B cell (primary cell): ENCODE data around the gene RHOBTB3. TPM values are rescaled to one million over a fixed set of nuclear protein-coding genes. Genes with fewer than 3 reads are reported as not detected.

Experiments
- ATAC-seq: fragments of 200-7000 bp; cut with Tn5 transposase; one replicate; pipeline ENCODE4 v1.10.0; 2021; ENCODE audit warnings: low read depth, mild to moderate bottlenecking, moderate number of reproducible peaks, moderate library complexity
- CTCF ChIA-PET: fragments of 350-600 bp; sonication (Branson Sonifier 250); formaldehyde crosslinking; loops from one replicate; lab custom pipeline; 2021; ENCODE audit warnings: antibody characterized with exemption, inconsistent platforms; lab: Charles Lee
- POLR2A ChIA-PET: fragments of 350-600 bp; sonication (Branson Sonifier 250); formaldehyde crosslinking; loops from one replicate; lab custom pipeline; 2021; ENCODE audit warnings: antibody characterized with exemption; lab: Charles Lee
- DNase-seq: peaks from one replicate; pipeline ENCODE4 v3.0.0; 2013
- H2AFZ ChIP-seq: 2 replicates; pipeline ENCODE4 v1.6.1; 2012; ENCODE audit warnings: mild to moderate bottlenecking, low read depth, low read length; ENCODE audit not compliant: insufficient read depth, poor library complexity, severe bottlenecking
- H3K27ac ChIP-seq, 2 donors: 1 replicate in 1 of 2; 2 replicates in 1 of 2; pipeline ENCODE4 v1.5.1; 2012 to 2013; ENCODE audit warnings: low read length in 2 of 2, mild to moderate bottlenecking in 2 of 2, moderate library complexity in 1 of 2
- H3K27me3 ChIP-seq, 4 experiments: fragments of 200-600 bp in 1 of 4; sonication (generic) in 1 of 4; replicated peaks in 1 of 4; 1 replicate in 2 of 4; 2 replicates in 2 of 4; pipeline versions ENCODE4 v1.6.1 to v1.7.0; 2013 to 2016; ENCODE audit warnings: low read length in 3 of 4, mild to moderate bottlenecking in 2 of 4, mixed read lengths in 1 of 4, moderate library complexity in 1 of 4; ENCODE audit not compliant: insufficient read depth in 4 of 4, control insufficient read depth in 3 of 4; ENCODE audit errors: control extremely low read depth in 1 of 4
- H3K36me3 ChIP-seq, 2 experiments: replicated peaks in 1 of 2; 1 replicate in 1 of 2; 2 replicates in 1 of 2; pipeline versions ENCODE4 v1.6.1 to v1.7.1; 2013; ENCODE audit warnings: low read length in 1 of 2; ENCODE audit not compliant: insufficient read depth in 2 of 2, control insufficient read depth in 1 of 2; ENCODE audit errors: control extremely low read depth in 1 of 2, extremely low read depth in 1 of 2
- H3K4me1 ChIP-seq, 2 donors: fragments of 200-600 bp in 1 of 2; sonication (generic) in 1 of 2; 1 replicate in 1 of 2; 2 replicates in 1 of 2; pipeline versions ENCODE4 v1.5.1 to v1.6.1; 2013 to 2017; ENCODE audit warnings: low read length in 2 of 2; ENCODE audit not compliant: control insufficient read depth in 2 of 2, insufficient read depth in 2 of 2
- H3K4me2 ChIP-seq: replicated peaks from 2 replicates; pipeline ENCODE3; 2012; ENCODE audit warnings: mild to moderate bottlenecking, low read depth, low read length; ENCODE audit not compliant: poor library complexity, severe bottlenecking
- H3K4me3 ChIP-seq, 5 experiments: fragments of 200-600 bp in 1 of 5; sonication (generic) in 1 of 5; 1 replicate in 3 of 5; 2 replicates in 2 of 5; pipeline versions ENCODE4 v1.5.1 to v1.7.0; 2011 to 2016; ENCODE audit warnings: low read length in 4 of 5, mild to moderate bottlenecking in 4 of 5, low read depth in 2 of 5, control low read depth in 1 of 5, moderate library complexity in 1 of 5; ENCODE audit not compliant: insufficient read depth in 1 of 5; ENCODE audit errors: control extremely low read depth in 1 of 5, extremely low read depth in 1 of 5
- H3K79me2 ChIP-seq: fragments of 200-600 bp; sonication (generic); one replicate; pipeline ENCODE4 v1.6.0; 2016; ENCODE audit warnings: low read length; ENCODE audit not compliant: control insufficient read depth, insufficient read depth
- H3K9ac ChIP-seq: fragments of 200-600 bp; sonication (generic); 2 replicates; pipeline ENCODE4 v1.6.1; 2017; ENCODE audit warnings: mild to moderate bottlenecking, low read length, moderate library complexity
- H3K9me3 ChIP-seq, 3 donors: one replicate each; pipeline versions ENCODE4 v1.6.1 to v1.7.1; 2013; ENCODE audit warnings: low read length in 2 of 3; ENCODE audit not compliant: control insufficient read depth in 2 of 3, insufficient read depth in 1 of 3; ENCODE audit errors: control extremely low read depth in 1 of 3
- H4K20me1 ChIP-seq: 2 replicates; pipeline ENCODE4 v1.6.0; 2012; ENCODE audit warnings: mild to moderate bottlenecking, low read length; ENCODE audit not compliant: insufficient read depth, control insufficient read depth, poor library complexity, severe bottlenecking
- H3K27ac Mint-ChIP-seq: one replicate; pipeline ENCODE4 v1.8.0; 2021; ENCODE audit warnings: mixed read lengths
- H3K27me3 Mint-ChIP-seq: one replicate; pipeline ENCODE4 v1.8.0; 2021; ENCODE audit warnings: mixed read lengths
- H3K4me1 Mint-ChIP-seq: one replicate; pipeline ENCODE4 v1.8.0; 2021; ENCODE audit warnings: mixed read lengths
- H3K4me3 Mint-ChIP-seq: one replicate; pipeline ENCODE4 v1.8.0; 2021; ENCODE audit warnings: mixed read lengths
- H3K9me3 Mint-ChIP-seq: one replicate; pipeline ENCODE4 v1.8.0; 2022; ENCODE audit warnings: mixed read lengths; ENCODE audit not compliant: insufficient read depth
- CTCF ChIP-seq: fragments of 200-600 bp; IDR thresholded peaks from one replicate; pipeline ENCODE4 v1.8.0; 2022; ENCODE audit warnings: antibody characterized with exemption, mild to moderate bottlenecking
- EZH2 ChIP-seq: IDR thresholded peaks from 2 replicates; pipeline ENCODE4 v1.6.1; 2012; ENCODE audit warnings: borderline replicate concordance, low read depth, mild to moderate bottlenecking, moderate library complexity, low read length; ENCODE audit not compliant: insufficient read depth, poor library complexity, severe bottlenecking
- WGBS: methylation state at CpG from one replicate; pipeline ENCODE4 v1.1.5; 2013; ENCODE audit warnings: missing lambda C conversion rate; ENCODE audit not compliant: insufficient coverage; 5-methylcytosine and 5-hydroxymethylcytosine counted together
- intact Hi-C: fragments of 100-400 bp; cut with micrococcal nuclease; formaldehyde crosslinking; loops from one replicate; pipeline ENCODE4 v1.10.0; 2022
- polyA plus RNA-seq: library from polyadenylated mRNA; depleted of rRNA; stranded (reverse); fragments of >200 nt; gene quantifications from 2 replicates; pipeline ENCODE4 v1.2.3, GENCODE V29; 2012
- total RNA-seq, 2 donors: library from RNA; stranded (reverse); fragments of 120-200 nt in 1 of 2; gene quantifications; 1 replicate in 1 of 2; 2 replicates in 1 of 2; pipeline versions ENCODE4 v1.2.3 to v1.2.4, GENCODE V29; 2013 to 2022

RHOBTB3 gene
- total and polyA plus RNA-seq, 2 donors (not counting 1 experiment from before 2014, with no cell fraction given): 1.7 to 5.0 TPM

GRCh38 chr5:95845391-95845790, 114.3 kb downstream of the RHOBTB3 start:
- DNase-seq (no peak), ATAC-seq (no peak)
- TF ChIP-seq CTCF: no peak
- TF ChIP-seq EZH2: no peak
- H2AFZ ChIP-seq: no peak overlapping the region
- H3K9me3 ChIP-seq: no peaks in the 10 kb centered on the region
- no peaks in the 10 kb centered on the region for H3K27me3 ChIP-seq
- no peak overlapping the region for H3K9ac ChIP-seq
- Mint-ChIP-seq H3K4me3 (no peak overlapping the region), H3K27me3 (no peaks in the 10 kb centered on the region), H3K4me1 (peaks cover 22% of the 10 kb centered on the region), H3K27ac (no peak overlapping the region), H3K9me3 (no peaks in the 10 kb centered on the region)
- no CpG with 5 or more reads among the region's 3 CpGs for WGBS
- H3K79me2 ChIP-seq: no peaks in the 10 kb centered on the region
- no peak overlapping the region for H3K4me3 ChIP-seq
- CTCF ChIA-PET: interaction anchor here (1.4 to 22.8 kb wide), 10 partner anchors 10 to 200 kb away, joined by 3 to 748 read pairs (median 18); partner anchors contain the start of genes GLRX and RFESD
- no peak overlapping the region for H3K4me2 ChIP-seq
- peaks cover 16 to 18% of the 10 kb centered on the region in 2 donors for H3K4me1 ChIP-seq
- H4K20me1 ChIP-seq: no peaks in the 10 kb centered on the region
- H3K27ac ChIP-seq: no peak overlapping the region
- intact Hi-C loops: no loop called here
- POLR2A ChIA-PET: no interaction called here
- H3K36me3 ChIP-seq: no peaks in the 10 kb centered on the region

Other genes with a start within 250 kb of the RHOBTB3 start
- gene SKIC3, start 176.4 kb upstream of the RHOBTB3 start, total RNA-seq: 75.4 and 85.3 TPM in 2 replicates
- 24.9 and 36.1 TPM in 2 replicates for gene SKIC3, start 176.4 kb upstream of the RHOBTB3 start, polyA plus RNA-seq
- gene ARSK, start 176.2 kb upstream of the RHOBTB3 start, total RNA-seq: 5.1 and 5.5 TPM in 2 replicates
- 3.5 and 3.7 TPM in 2 replicates for gene ARSK, start 176.2 kb upstream of the RHOBTB3 start, polyA plus RNA-seq
- gene GPR150, start 111.2 kb upstream of the RHOBTB3 start, total RNA-seq: 0.27 and 0.34 TPM in 2 replicates
- 0.30 and 0.86 TPM in 2 replicates for gene GPR150, start 111.2 kb upstream of the RHOBTB3 start, polyA plus RNA-seq
- gene RFESD, start 84.6 kb upstream of the RHOBTB3 start, total RNA-seq: 1.9 and 3.0 TPM in 2 replicates
- 0.46 and 1.5 TPM in 2 replicates for gene RFESD, start 84.6 kb upstream of the RHOBTB3 start, polyA plus RNA-seq
- 0.22 TPM in 1 of 2 replicates, not detected in the other for gene SPATA9, start 48.3 kb upstream of the RHOBTB3 start, total RNA-seq
- not detected in 2 replicates for gene SPATA9, start 48.3 kb upstream of the RHOBTB3 start, polyA plus RNA-seq
- 44.6 and 50.0 TPM in 2 replicates for gene GLRX, start 91.4 kb downstream of the RHOBTB3 start, total RNA-seq
- 52.2 and 54.8 TPM in 2 replicates for gene GLRX, start 91.4 kb downstream of the RHOBTB3 start, polyA plus RNA-seq
- 27.0 and 31.6 TPM in 2 replicates for gene ELL2, start 230.5 kb downstream of the RHOBTB3 start, total RNA-seq
- 7.2 and 18.0 TPM in 2 replicates for gene ELL2, start 230.5 kb downstream of the RHOBTB3 start, polyA plus RNA-seq